Activated effector memory CD4-positive, alpha-beta T cell treated with anti-CD3 and anti-CD28 coated beads, Interleukin-2, amount 50 U/mL, for 16 hours (primary cell): ENCODE results near the gene SLC19A1.

Experiments used
- DNase-seq: peaks from one replicate; pipeline ENCODE4 v3.0.0-alpha.2; 2020

SLC19A1 gene

GRCh38 chr21:45475797-45476570 lies 66.3 kb downstream of the SLC19A1 start:
- no peak for DNase-seq

DNA sequence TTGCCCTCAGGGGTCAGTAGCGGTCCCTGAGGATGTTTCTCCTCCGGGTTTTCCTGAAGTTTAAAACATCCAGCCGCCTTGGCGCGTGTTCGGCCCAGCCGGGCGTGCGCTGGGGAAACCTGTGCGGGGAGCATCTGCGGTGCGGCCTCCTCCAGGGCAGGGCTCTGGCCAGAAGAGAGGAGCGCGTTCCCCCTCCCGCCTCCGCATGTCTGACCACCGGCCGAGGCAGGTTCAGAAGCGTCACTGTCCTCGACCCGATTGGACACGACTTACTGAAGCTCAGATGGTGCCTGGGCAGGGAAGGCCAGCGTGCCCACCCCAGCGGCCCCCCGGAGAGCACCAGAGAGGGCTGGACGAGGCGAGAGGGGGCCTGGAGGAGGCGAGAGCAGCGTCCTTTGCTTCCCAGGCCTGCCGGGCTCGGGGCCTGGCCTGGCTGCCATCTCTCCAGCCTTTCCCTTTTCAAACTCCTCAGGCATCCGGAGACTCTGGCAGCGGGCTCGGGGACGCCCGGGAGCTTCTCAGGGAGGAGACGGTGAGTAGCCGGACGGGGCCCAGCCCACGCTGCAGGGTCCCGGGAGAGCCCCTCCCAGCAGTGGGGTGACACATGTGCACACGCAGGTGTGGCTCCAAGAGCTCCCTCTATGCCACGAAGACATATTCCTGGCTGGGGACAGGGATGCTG lies 67.1 kb downstream of the SLC19A1 start:
- DNase-seq = no peak

GRCh38 chr21:45474323-45474950 lies 67.8 kb downstream of the SLC19A1 start:
- no peak for DNase-seq

DNA sequence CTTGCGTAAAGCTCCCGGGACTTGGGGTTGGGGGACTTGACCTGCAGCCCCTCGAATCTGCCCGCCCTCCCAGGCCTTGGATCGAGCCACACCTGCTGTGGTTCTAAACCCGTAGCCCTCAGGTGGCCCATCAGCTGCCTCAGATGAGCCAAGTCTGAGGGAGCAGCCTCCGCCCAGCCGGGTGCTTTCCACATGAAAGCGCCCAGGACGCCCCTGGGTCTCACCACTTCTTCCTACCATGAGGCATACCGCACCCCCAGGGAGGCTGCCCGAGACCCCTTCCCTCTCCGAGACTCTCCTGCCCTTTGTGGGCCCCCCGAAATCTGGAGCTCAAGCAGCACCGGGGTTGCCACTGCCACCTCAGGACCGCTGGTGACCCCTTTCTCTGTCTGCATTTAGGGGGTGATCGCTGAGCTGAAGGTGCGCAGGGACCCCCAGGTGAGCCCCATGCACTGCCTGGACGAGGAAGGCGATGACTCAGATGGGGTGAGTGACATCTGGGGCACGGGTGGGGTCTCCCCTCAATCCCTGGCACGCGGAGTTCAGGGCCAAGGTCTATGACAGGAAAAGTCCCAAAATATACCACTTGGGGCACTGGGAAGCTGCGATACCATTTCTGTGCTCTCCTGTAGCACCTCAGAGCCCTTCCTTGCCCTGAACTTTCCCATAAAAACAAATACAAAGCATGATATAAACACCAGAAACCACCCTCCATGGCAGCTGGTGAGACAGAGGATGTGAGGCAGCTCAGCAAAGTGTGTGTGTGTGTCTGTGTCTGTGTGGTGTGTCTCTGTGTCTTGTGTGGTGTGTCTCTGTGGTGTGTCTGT lies 68.5 kb downstream of the SLC19A1 start:
- DNase-seq = no peak

- no peak for DNase-seq
Measured at GRCh38 chr21:45472445-45473365, 69.5 kb downstream of the SLC19A1 start.

DNA sequence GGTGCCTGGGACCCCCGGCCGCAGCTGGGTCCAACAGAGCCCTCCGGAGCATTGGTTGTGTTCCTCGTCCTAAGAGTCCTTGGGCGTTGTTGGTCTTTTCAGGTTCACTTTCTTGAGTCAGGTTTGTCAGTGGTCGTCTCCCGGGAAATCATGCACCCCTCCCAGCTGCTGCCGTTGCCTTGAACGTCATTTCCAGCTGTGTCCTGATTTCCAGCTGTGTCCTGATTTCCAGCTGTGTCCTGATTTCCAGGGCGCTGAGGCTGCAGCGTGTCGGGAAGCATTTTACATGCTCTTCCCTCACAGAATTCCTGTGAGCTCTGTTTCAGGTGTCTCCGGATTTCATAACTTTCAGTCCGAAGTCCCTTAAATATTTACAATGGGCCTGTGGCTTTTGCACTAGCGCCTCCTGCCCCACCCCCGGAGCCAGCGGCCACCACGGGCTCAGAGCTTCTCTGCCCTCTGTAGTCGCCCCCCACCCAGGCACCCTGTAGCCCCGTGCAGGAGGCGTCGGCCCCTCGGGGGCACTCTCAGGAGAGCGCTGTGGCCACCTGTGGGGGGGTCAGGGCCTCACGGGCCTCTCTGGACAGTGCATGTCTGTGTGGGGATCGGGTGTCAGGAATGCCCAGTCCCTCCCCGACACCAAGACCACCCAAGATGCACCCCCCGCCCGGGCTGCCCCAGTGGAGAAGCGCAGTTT lies 70.6 kb downstream of the SLC19A1 start:
- DNase-seq = no peak

DNA sequence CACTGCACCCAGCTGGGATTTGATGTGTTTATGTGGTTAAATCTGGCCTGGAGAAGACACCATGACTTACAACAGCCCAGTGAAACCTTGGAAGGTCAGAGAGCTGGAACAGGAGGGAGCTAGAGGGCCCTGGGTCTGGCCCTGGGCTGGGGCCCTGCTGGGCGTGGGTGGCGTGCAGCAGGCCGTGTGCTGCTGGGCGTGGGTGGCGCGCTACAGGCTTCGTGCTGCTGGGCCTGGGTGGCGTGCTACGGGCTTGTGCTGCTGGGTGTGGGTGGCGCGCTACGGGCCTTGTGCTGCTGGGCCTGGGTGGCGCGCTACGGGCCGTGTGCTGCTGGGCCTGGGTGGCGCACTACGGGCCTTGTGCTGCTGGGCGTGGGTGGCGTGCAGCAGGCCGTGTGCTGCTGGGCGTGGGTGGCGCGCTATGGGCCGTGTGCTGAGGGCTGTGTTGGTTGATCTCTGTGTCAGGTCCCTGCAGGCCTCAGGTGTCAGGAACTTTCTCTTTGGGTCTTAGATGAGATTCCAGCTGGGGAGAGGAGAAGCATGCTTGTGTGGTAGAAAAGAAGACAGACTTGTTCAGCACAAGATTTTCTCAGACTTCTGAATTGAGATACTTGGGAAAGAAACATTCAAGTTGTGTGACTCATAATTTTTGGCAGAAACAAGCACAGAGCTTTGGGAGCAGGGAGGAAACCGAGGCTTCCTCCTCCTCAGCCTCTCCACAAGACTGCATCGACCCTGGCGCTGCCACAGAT lies 71.3 kb downstream of the SLC19A1 start:
- DNase-seq = peak; percentile 80

GRCh38 chr21:45470087-45470515 lies 72.1 kb downstream of the SLC19A1 start:
- no peak for DNase-seq

DNA sequence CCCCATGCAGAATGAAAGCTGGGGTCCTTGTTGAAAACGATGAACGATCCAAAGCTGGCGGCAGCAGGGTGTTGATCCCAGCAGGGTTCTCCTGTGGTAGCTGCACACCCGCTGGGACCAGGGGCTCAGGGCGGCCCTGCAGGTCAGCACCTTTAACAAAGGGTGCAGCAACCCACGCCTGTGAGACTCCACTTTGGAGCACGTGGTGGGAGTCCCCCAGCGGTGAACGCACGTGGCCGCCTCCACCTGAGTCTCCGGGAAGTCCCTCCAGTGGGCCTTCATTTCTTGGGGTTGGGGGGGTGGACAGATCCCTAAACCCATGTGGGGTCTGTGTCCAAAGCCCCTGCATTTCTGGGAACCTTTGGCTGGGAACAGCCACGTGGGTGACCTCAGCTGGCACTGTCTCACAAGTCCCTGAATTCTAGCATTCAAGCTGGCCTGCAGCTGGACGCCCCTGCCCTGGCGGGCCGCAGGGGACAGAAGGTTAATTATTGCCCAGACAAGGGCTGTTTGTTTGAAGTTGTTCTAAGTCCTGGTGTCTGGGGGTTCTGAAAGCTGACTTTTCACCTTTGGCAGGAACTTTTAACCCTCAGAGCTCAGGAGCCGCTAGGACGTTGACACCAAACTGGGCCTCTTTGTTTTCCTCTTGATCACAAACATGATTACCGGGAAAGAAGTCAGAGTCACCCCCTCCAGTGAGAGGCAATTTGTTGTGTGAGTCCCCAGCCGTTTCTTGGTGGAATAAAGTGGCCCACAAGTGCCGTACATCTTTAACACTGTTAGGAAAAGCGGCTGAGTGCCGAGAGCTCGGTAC lies 72.8 kb downstream of the SLC19A1 start:
- DNase-seq = no peak

- no peak for DNase-seq
Measured at GRCh38 chr21:45468971-45469272, 73.3 kb downstream of the SLC19A1 start.

GRCh38 chr21:45468051-45468970 lies 73.9 kb downstream of the SLC19A1 start:
- DNase-seq = no peak

DNA sequence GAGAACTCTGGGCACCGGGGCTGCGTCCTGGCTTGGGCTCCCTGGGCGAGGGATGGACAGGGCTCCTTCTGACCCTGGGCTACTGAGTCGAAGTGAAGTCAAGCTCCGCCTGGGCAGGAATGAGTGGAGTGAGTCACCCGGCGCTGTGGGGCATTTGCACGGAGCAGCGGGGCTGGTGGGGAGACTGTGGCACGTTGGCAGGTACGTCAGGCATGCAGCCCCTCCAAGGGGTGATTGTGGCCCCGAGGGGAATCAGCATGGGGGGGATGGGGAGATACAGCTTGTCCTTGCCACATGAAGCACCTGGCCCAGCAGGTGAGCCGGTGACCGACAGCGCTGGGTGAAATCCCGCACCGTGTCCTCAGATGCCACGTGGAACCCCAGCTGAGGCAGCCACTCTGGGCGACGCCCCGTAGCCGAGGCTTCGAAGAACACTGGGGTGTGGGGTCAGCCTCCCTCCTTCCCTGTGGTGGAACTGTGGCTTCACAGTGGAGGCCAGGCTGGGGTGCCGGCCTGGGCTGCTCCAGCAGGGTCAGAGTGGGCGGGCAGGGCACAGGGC lies 74.9 kb downstream of the SLC19A1 start:
- no peak for DNase-seq

DNA sequence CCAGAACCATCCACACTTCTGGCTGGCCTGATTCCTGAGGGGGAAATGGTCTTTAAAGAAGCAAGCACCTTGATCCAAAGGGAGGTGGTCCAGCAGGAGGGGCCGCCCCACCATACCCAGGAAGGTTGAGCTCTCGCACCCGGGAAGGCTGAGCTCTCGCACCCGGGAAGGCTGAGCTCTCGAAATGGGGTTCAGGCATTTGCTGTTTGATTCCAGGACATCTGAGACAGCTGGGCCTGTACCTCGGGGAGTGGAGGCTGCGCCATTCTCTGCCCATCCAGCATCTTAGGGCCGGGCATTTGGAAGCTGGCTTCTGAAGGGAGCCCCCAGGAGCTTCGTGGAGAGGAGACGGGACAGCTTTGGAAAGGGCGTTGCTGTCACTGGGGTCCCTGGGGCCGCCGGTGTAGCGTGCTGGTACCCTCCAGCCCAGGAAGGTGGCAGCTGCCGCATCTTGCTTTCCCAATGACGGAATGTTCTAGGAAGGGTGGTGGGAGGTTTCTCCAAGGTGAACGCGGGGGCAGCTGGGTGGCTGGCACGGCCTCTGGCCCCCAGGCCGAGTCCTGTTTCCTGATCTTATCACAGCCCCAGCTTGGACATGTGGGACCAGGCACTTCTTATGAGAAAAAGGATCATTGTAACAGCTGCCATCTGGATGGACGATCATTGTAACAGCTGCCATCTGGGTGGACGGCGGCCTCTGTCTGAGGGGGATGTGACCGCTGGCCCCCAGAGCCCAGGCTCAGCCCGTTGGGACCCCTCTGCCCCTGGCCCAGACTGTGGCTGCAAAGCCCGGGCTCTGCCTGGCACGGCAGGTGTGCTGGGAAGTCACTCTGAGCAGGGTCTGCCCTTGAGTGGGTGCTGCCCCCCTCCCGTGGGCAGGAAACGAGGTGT lies 75.7 kb downstream of the SLC19A1 start:
- DNase-seq = no peak

GRCh38 chr21:45465611-45466329 lies 76.5 kb downstream of the SLC19A1 start:
- DNase-seq = no peak

GRCh38 chr21:45465105-45465504 lies 77.1 kb downstream of the SLC19A1 start:
- no peak for DNase-seq

DNA sequence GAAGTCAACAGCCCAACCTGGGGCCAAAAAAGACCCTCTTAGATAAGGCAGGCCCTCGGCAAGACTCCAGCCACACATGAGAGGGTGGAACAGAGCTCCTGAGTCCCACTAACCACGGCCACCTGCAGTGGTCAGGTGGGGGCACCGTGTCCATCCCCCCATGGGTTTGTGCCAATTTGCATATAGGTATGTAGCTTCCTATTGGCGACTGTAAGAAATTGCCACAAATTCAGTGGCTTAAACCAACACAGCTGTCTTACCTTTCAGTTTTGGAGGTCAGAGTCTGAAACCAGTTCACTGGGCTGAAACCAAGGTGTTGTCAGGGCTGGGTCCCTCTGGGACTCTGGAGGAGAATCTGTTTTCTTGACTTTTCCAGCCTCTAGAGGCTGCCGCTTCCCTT lies 77.9 kb downstream of the SLC19A1 start:
- DNase-seq = no peak

- DNase-seq = no peak
Measured at GRCh38 chr21:45463871-45464270, 78.4 kb downstream of the SLC19A1 start.
